HG02943 (cell line): ENCODE measurements around the gene FHOD3.
A peak's percentile ranks its signal among the peaks of the same experiment; 100 is the strongest.

ENCODE experiments used
- ATAC-seq: cut with Tn5 transposase; IDR thresholded peaks from one replicate; pipeline ENCODE4 v1.9.1; 2021; ENCODE audit warnings: mild to moderate bottlenecking, low read depth, moderate library complexity; ENCODE audit not compliant: unreplicated experiment

FHOD3 gene

GRCh38 chr18:36297417-36298125 is at the start of gene FHOD3:
Gene FHOD3 (plus strand): TSS chr18:36297713. CDS start chr18:36297836, 123 bp downstream.
- ATAC-seq: peak; percentile 52

- no peak for ATAC-seq
These were observed 48.1 kb upstream of the FHOD3 start for GRCh38 chr18:36249392-36249791.

GRCh38 chr18:36250827-36251226 is 46.7 kb upstream of the FHOD3 start:
- ATAC-seq: no peak

GRCh38 chr18:36255072-36255698 is 42.3 kb upstream of the FHOD3 start:
- ATAC-seq: no peak

- ATAC-seq: no peak
These were observed 41.4 kb upstream of the FHOD3 start for GRCh38 chr18:36256094-36256493.

GRCh38 chr18:36262971-36263370 is 34.5 kb upstream of the FHOD3 start:
- ATAC-seq: no peak

- ATAC-seq: no peak
These were observed 33.2 kb upstream of the FHOD3 start for GRCh38 chr18:36264283-36264682.

GRCh38 chr18:36265015-36265414 is 32.5 kb upstream of the FHOD3 start:
- ATAC-seq: no peak

- no peak for ATAC-seq
These were observed 28.4 kb upstream of the FHOD3 start for GRCh38 chr18:36269157-36269556.

- no peak for ATAC-seq
These were observed 26.4 kb upstream of the FHOD3 start for GRCh38 chr18:36271153-36271552.

GRCh38 chr18:36273347-36273746 is 24.2 kb upstream of the FHOD3 start:
- ATAC-seq: no peak

GRCh38 chr18:36274083-36274715 is 23.3 kb upstream of the FHOD3 start:
- ATAC-seq: no peak

- ATAC-seq: no peak
These were observed 22.0 kb upstream of the FHOD3 start for GRCh38 chr18:36275561-36275960.

GRCh38 chr18:36279001-36279400 is 18.5 kb upstream of the FHOD3 start:
- ATAC-seq: no peak

- ATAC-seq: no peak
These were observed 15.6 kb upstream of the FHOD3 start for GRCh38 chr18:36281936-36282335.

- no peak for ATAC-seq
These were observed 14.1 kb upstream of the FHOD3 start for GRCh38 chr18:36283448-36283847.

GRCh38 chr18:36284268-36284667 is 13.2 kb upstream of the FHOD3 start:
- no peak for ATAC-seq

GRCh38 chr18:36284671-36285295 is 12.7 kb upstream of the FHOD3 start:
- ATAC-seq: no peak

- no peak for ATAC-seq
These were observed 9.9 kb upstream of the FHOD3 start for GRCh38 chr18:36287653-36288052.

GRCh38 chr18:36288689-36289088 is 8.8 kb upstream of the FHOD3 start:
- no peak for ATAC-seq

GRCh38 chr18:36294031-36294430 is 3.5 kb upstream of the FHOD3 start:
- no peak for ATAC-seq
